ENCODE data around the gene WDR64. TPM values are rescaled to one million over a fixed set of nuclear protein-coding genes. Genes with fewer than 3 reads are reported as not detected.
"Not testable (repeated sequence)": the region's sequence is repeated elsewhere in the genome, so short reads cannot be mapped to it uniquely, and the experiment has no call there.

The WDR64 gene
- total RNA-seq, 2 experiments from 2014 or later, result not detected

DNA sequence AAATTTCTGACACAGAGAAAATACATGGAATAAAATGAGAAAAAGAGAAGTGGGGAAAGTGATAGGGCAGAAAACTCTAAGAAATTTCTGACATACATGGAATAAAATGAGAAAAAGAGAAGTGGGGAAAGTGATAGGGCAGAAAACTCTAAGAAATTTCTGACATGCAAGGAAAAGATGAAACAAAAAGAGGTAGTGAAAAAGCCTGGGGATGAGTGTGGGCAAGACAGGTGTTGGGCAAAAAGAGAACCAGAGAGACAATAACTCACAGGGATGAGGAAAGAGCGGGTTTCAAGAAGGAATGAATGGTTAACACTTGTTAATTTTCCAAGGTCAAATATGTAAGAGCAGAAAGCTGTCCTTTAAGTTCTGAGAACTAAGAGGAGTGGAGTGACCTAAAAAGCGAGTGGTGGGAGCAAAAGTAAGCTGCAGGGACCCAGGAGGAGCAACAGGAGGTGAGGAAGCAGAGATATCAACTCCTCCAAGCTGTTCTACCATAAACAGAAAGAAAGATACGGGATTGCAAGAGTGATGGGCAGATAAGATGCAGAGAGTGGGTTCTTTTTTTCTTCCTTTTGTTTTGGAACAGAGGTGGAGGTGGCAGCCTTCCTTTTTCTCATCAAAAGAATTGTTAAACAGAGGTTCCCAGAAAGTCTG, 166.0 kb downstream of the WDR64 start:
- ChIA-PET POLR2A (no interaction called here), CTCF (no interaction called here)

GRCh38 chr1:241819340-241819866, 167.3 kb downstream of the WDR64 start:
- POLR2A ChIA-PET, result no interaction called here
- CTCF ChIA-PET, result no interaction called here

- POLR2A ChIA-PET, result no interaction called here
- CTCF ChIA-PET, result no interaction called here
Observed at GRCh38 chr1:241821363-241821762, 169.3 kb downstream of the WDR64 start.

DNA sequence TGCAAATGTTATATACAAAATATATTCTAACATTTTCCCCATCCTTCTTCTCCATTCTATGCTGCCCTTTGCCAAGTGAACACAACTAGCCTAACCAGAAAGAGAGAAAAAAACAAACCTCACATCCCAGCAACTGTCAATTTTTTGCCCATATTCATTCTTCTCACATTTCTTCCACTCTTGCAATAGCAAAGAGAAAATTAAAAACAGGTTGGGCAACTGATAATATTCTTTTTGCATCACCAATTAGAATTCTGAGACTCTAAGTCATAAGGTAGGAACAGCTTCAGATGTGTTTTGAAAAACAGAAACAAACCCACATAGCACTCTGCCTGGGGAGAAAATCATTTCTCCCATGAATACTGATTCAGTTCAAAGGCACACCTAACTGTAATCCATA, 170.8 kb downstream of the WDR64 start:
- POLR2A ChIA-PET, result no interaction called here
- CTCF ChIA-PET, result no interaction called here

GRCh38 chr1:241823925-241824324, 171.8 kb downstream of the WDR64 start:
- CTCF ChIA-PET, result no interaction called here
- POLR2A ChIA-PET, result no interaction called here

DNA sequence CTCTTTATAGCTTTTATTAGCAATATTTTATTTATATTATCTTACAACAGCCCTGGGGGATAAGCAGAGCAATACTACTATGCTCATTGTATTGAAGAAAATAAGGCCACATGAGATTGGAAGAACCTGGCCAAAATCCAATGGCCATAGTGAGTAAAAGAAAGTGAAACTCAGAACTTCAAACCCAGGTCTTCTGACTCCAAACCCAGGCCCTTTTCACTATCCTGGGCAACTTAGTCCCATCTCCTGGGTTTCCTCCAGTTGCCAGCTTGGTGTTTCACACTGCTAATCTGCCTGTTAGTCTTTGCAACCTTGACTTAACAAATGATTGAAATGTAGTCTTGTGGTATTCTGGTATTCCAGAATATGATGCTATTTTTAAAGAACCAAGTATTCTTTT, 173.5 kb downstream of the WDR64 start:
- ChIA-PET POLR2A (no interaction called here), CTCF (interaction anchor here (0.7 to 1.3 kb wide), 2 partner anchors 17 to 1676 kb away, joined by 3 to 4 read pairs; no protein-coding TSS in a partner anchor)

DNA sequence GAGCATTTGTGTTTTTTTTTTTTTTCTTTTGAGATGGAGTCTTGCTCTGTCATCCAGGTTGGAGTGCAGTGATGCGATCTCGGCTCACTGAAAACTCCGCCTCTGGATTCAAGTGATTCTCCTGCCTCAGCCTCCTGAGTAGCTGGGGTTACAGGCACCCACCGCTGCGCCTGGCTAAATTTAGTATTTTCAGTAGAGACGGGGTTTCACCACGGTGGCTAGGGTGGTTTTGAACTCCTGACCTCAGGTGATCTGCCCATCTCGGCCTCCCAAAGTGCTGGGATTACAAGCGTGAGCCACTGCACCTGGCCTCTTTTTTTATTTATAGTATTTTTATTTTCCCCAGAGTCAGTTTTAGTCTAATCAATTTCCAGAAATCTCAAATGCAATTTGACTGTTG, 174.5 kb downstream of the WDR64 start:
- POLR2A ChIA-PET, CTCF ChIA-PET: not testable (repeated sequence)

GRCh38 chr1:241827264-241827663, 175.2 kb downstream of the WDR64 start:
- POLR2A ChIA-PET, result no interaction called here
- CTCF ChIA-PET, result no interaction called here

DNA sequence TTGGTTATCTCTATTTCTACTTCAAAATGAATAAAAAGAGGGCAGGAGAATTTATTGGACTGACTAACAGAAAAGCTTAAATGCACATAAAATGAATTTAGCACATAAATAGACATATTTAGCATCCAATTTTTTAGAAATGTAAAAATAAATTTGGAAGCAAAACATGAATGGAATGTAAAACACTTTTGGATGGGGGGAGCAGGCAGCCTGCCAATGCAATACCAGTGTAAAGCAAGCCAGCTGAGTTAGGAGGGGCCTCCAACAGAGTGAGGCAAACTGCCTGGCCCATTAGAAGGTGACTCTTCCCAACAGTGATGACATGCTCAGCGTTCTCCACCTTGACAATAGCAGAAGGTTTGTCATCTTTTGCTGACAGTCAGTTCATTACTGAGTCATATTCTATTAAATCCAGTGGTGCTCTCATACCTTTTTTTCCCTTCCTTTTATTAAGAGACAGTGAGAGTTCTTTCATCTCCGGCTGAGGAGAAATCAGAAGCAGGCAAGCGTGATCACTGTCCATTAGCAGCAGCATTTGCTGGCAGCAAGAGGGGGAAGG, 176.5 kb downstream of the WDR64 start:
- CTCF ChIA-PET, result no interaction called here

DNA sequence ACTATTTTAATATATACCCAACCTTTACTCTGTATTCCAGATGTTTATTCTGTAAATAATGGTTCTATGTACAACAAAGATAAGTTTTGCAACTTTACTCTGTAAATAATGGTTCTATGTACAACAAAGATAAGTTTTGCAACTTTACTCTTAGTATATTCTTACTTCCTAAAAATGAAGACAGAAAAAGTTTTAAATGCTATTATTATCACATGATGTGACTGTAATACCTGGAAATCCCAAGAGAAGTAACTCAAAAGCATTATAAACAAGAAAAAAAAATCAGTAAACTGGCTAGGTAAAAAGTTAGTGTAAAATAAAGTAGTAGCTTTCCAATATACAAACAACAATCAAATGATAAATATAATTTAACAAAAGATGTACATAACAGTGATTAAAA, 177.4 kb downstream of the WDR64 start:
- CTCF ChIA-PET, result no interaction called here
- POLR2A ChIA-PET, result no interaction called here

More for the DNA sequence above, 176.5 kb downstream of the WDR64 start:
- POLR2A ChIA-PET, result no interaction called here

- POLR2A ChIA-PET, result no interaction called here
Observed at GRCh38 chr1:241834733-241835377, 182.8 kb downstream of the WDR64 start.

DNA sequence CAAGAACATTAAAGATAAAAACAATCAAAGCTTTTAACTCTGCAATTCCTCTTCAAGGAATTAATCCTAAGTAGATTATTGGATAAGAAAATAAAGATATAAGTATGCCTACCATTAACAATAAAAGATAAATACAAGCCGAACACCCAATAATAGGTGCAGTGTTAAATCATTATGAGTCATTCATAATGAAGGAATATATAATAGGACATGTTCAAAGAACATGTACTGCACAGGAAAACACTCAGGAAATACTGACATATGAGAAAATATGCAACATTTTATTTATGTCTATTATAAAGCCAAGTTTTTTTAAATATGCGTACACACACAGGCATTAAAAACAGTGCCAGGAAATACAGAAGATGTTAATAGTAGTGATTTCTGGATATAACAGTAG, 184.9 kb downstream of the WDR64 start:
- POLR2A ChIA-PET, result no interaction called here
- CTCF ChIA-PET, result no interaction called here

More at GRCh38 chr1:241834733-241835377, 182.8 kb downstream of the WDR64 start:
- CTCF ChIA-PET, result interaction anchor here (0.5 to 0.6 kb wide), 2 partner anchors 10 to 371 kb away, joined by 3 read pairs; no protein-coding TSS in a partner anchor

DNA sequence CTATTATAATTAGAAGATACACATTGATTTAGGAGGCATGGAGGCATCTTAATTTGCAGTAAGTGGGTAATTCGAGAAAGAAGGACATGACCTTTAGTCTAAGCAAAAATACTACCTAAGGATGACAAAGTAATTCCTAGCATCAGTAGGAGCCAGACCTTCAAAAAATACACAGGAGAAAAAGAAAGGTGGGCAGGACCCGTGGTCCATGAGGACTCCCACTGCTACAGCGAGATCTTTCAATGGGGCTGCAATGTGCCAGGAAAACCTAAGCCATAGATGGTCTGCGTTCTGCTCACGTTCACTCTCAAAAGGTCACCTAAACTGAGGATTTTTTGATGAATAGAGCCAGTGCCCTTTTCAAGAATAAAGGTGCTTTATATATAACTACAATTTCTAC, 185.3 kb downstream of the WDR64 start:
- ChIA-PET POLR2A (no interaction called here), CTCF (no interaction called here)

DNA sequence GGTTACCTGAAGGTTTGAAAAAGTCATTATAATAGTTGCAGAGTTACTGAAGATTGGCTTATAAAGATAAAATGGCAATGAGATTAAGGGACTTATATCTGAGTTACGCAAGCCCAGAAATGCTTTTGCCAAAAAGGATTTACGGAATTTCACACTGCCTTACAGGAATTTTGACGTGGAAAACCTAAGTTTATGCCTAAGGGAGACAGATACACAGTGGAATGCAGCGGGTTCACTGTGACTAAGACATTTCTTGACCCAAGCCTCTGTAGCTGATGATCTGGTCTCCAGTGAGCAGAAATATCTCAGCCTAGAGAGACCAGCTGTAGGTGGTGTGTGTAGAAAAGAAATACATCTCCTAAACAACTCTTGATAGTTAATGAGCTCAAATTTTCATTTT, 185.8 kb downstream of the WDR64 start:
- POLR2A ChIA-PET, result no interaction called here
- CTCF ChIA-PET, result no interaction called here

- ChIA-PET POLR2A (no interaction called here), CTCF (no interaction called here)
Observed at GRCh38 chr1:241838897-241839296, 186.8 kb downstream of the WDR64 start.

GRCh38 chr1:241839369-241839979, 187.4 kb downstream of the WDR64 start:
- ChIA-PET CTCF (no interaction called here), POLR2A (no interaction called here)

DNA sequence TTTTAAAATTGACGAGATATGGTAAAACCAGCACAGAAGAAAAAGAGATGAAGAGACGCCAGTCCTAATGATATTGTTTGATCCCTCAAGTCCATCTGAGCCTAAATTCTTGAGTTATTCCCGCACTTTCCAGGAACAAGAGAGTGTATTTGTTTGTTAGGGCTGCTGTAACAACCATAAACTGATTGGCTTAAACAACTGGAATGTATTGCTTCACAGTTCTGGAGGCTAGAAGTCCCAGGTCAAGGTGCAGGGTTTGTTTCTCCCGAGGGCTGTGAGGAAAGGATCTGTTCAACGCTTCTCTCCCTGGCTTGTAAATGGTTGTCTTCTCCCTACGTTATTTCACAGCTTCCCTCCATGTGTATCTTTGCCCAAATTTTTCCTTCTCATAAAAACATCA, 188.1 kb downstream of the WDR64 start:
- CTCF ChIA-PET, result no interaction called here
- POLR2A ChIA-PET, result no interaction called here

- CTCF ChIA-PET, result interaction anchor here (1.0 kb wide), 1 partner anchor 16 kb away, joined by 4 read pairs; no protein-coding TSS in a partner anchor
- POLR2A ChIA-PET, result no interaction called here
Observed at GRCh38 chr1:241841691-241842090, 189.6 kb downstream of the WDR64 start.

DNA sequence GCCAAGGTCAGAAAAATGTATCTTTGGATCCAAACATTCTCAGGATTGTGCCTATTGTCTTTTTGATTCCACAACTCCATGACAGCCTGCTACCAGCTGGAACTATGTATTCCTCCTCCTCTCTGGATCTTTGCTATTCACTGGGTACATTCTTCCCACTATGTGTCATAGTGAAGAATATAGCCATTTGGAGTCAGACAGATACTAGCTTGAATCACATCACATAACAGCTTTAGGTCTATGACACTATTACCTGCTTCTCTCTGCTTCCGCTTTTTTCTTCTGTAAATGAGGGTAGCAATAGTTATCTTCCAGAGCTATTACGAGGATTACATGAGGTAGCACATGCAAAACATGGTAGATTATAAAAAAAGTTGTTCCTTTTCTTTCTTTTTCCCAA, 190.5 kb downstream of the WDR64 start:
- POLR2A ChIA-PET, result no interaction called here
- CTCF ChIA-PET, result interaction anchor here (1.0 kb wide), 1 partner anchor 17 kb away, joined by 4 read pairs; no protein-coding TSS in a partner anchor

DNA sequence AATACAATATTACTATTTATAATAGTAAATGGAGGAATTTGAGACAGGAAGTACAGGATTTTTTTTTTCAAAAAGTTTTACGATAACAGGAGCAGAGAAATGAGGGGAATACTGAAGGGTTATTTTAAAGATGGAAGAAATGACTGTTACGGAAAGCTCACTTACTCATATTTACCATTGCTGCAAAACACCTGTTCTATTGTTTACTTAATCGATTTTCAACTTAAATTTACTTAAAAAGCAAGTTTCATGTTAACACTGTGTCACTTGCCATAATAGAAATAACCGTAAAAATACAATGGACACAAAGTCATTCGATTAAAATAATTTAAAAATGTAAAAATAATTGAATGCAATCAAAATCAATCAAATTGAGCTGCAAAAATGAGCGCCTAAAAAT, 192.5 kb downstream of the WDR64 start:
- POLR2A ChIA-PET, result no interaction called here
- CTCF ChIA-PET, result interaction anchor here (0.8 kb wide), 1 partner anchor 233 kb away, joined by 3 read pairs; no protein-coding TSS in a partner anchor

DNA sequence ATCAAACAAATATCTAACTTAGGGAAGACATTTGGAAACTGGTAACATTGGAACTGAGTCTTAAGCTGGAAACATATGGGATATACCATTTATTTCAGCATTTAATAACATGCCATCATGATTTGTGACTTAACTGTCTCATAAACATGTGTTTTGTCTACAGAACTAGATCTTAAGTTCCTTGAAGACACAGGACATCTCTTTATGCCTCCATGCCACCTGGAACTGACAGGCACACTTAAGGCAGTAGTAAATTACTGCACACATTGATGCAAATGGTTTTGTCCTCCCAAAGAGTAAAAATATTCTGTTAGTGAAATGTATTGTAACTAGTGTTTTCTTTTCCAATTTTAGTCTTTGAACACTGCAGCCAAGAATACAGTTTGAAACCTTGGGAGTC, 194.3 kb downstream of the WDR64 start:
- ChIA-PET POLR2A (interaction anchor here (0.6 kb wide), 1 partner anchor 234 kb away, joined by 3 read pairs; no protein-coding TSS in a partner anchor), CTCF (no interaction called here)
